Adipocyte (in vitro differentiated cells): ENCODE measurements around the gene WWC1.
A peak's percentile ranks its signal among the peaks of the same experiment; 100 is the strongest.
"Not testable (repeated sequence)": the region's sequence is repeated elsewhere in the genome, so short reads cannot be mapped to it uniquely, and the experiment has no call there.

ENCODE experiments used
- DNase-seq: peaks from one replicate; pipeline ENCODE4 v3.0.0-alpha.2; 2015; ENCODE audit warnings: low read depth
- H3K27me3 ChIP-seq: replicated peaks from 2 replicates; pipeline ENCODE4 v1.7.0; 2013; ENCODE audit warnings: mild to moderate bottlenecking, low read length, moderate library complexity; ENCODE audit not compliant: control insufficient read depth, insufficient read depth
- H3K36me3 ChIP-seq: 2 replicates; pipeline ENCODE4 v1.7.0; 2013; ENCODE audit warnings: low read length, mild to moderate bottlenecking, moderate library complexity; ENCODE audit not compliant: control insufficient read depth, insufficient read depth, severe bottlenecking
- H3K4me1 ChIP-seq: 2 replicates; pipeline ENCODE4 v1.7.0; 2013; ENCODE audit warnings: mild to moderate bottlenecking, low read length, moderate library complexity; ENCODE audit not compliant: control insufficient read depth, insufficient read depth
- H3K4me3 ChIP-seq: 2 replicates; pipeline ENCODE4 v1.7.0; 2013; ENCODE audit warnings: mild to moderate bottlenecking, low read length, moderate library complexity
- H3K9ac ChIP-seq: 2 replicates; pipeline ENCODE4 v1.7.0; 2013; ENCODE audit warnings: mild to moderate bottlenecking, low read length, moderate library complexity
- H3K9me3 ChIP-seq: 2 replicates; pipeline ENCODE4 v1.7.0; 2013; ENCODE audit warnings: mild to moderate bottlenecking, low read length, moderate library complexity; ENCODE audit not compliant: control insufficient read depth

WWC1 gene

GRCh38 chr5:168301593-168302390 is 10.3 kb downstream of the WWC1 start:
- no peak overlapping the region for H3K4me3 ChIP-seq
- DNase-seq = peak; percentile 12
- H3K9me3 ChIP-seq = no peaks in the 10 kb centered on the region
- no peaks in the 10 kb centered on the region for H3K36me3 ChIP-seq
- no peaks in the 10 kb centered on the region for H3K27me3 ChIP-seq
- no peak overlapping the region for H3K9ac ChIP-seq
- no peaks in the 10 kb centered on the region for H3K4me1 ChIP-seq

GRCh38 chr5:168302785-168303184 is 11.3 kb downstream of the WWC1 start:
- Histone ChIP-seq H3K4me3 (no peak overlapping the region), H3K4me1 (no peaks in the 10 kb centered on the region), H3K9me3 (no peaks in the 10 kb centered on the region), H3K9ac (no peak overlapping the region), H3K36me3 (no peaks in the 10 kb centered on the region), H3K27me3 (no peaks in the 10 kb centered on the region)
- no peak for DNase-seq

- no peak overlapping the region for H3K9ac ChIP-seq
- H3K4me3 ChIP-seq = no peak overlapping the region
- no peaks in the 10 kb centered on the region for H3K36me3 ChIP-seq
- no peaks in the 10 kb centered on the region for H3K9me3 ChIP-seq
- no peak for DNase-seq
- no peaks in the 10 kb centered on the region for H3K27me3 ChIP-seq
- no peaks in the 10 kb centered on the region for H3K4me1 ChIP-seq
These were observed 12.1 kb downstream of the WWC1 start for GRCh38 chr5:168303393-168304025.

DNA sequence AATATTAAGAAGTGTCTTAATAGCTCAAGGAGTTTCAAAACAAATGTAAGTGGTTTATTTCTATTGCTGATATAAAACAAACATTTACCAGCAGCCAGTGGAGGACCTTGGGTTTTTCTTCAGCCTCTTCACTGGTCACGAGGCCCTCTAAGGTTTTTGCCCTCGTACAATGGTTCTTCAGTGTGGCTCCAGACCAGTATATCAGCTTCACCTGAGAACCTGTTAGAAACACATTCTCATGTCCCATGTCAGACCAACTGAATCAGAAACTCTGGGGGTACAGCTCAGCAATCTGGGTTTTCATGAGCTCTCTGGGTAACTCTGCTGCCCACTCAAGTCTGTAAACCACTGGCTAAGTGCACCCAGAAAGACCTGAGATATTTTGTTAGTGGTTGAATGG is 12.9 kb downstream of the WWC1 start:
- Histone ChIP-seq H3K36me3 (no peaks in the 10 kb centered on the region), H3K4me1 (no peaks in the 10 kb centered on the region), H3K4me3 (no peak overlapping the region), H3K27me3 (no peaks in the 10 kb centered on the region), H3K9ac (no peak overlapping the region), H3K9me3 (no peaks in the 10 kb centered on the region)
- no peak for DNase-seq

DNA sequence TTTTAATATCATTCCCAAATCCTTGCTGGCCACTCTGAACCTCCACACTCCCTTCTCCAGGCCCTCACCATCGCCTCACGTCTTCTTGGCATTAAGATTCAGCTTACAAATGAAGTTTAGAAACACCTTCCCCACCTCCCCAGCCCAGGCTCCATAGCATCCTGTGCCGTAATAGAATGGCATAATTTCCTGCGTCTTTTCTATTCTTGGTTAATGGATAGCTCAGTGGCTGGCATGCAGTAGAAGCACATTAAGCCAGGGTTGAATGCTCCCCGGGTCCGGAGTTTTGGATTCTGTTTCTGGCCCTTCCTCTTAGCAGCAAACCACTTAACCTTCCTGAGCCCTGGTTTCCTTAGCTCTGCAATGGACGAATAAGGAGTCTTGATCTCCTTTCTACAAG is 13.8 kb downstream of the WWC1 start:
- H3K27me3 ChIP-seq = no peaks in the 10 kb centered on the region
- no peaks in the 10 kb centered on the region for H3K36me3 ChIP-seq
- no peak for DNase-seq
- H3K9ac ChIP-seq = no peak overlapping the region
- H3K4me1 ChIP-seq = no peaks in the 10 kb centered on the region
- no peaks in the 10 kb centered on the region for H3K9me3 ChIP-seq
- no peak overlapping the region for H3K4me3 ChIP-seq

DNA sequence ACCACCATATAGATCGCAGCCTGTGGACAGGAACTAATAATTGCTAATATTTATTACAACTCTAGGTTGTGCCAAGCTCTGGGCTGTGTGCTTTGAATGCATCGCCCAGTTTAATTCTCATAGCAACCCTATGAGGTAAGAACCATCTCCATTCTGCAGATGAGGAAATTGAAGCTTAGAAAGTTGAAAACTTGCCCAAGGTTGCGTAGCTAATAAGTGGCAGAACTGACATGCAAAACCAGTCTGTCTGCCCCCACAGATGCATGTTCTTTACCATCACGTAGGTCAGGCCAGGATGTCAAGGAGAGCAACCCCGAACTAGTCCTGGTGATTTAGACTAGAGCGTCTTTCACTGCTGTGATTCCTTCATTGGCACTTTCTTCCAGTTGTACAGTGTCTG is 15.6 kb downstream of the WWC1 start:
- no peaks in the 10 kb centered on the region for H3K36me3 ChIP-seq
- H3K27me3 ChIP-seq = no peaks in the 10 kb centered on the region
- no peak overlapping the region for H3K9ac ChIP-seq
- DNase-seq = no peak
- no peak overlapping the region for H3K4me3 ChIP-seq
- H3K4me1 ChIP-seq = no peaks in the 10 kb centered on the region
- no peaks in the 10 kb centered on the region for H3K9me3 ChIP-seq

DNA sequence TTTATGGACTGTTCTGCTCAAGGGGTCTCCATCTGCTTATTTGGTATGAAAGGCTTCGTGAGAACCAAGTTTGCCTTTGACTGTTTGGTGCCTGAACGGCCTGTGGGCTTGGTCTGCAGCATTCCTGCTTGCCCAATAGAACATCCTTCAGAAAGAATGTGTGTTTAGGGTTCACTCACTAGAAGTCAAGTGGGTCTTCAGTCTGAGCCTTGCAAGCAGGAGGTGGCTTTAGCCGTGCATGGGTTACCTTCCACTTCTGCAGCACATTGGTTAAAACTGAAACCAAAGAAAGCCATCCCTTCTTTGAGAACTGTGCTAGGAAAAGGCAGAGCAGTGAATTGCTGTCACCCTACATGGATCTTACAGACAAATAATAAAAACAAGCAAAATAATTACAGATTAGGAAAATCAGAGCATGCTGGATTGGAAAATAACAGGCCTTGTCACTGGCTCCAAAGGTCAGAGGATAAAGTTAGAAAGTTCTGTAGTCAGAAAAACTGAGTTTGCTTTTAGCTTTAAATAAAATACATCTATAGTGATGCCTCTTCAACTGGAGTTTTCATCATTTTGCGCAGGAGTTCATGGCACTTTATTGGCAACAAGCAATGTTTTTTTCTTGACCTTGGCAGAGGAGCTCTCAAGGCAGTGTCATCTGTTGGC is 16.6 kb downstream of the WWC1 start:
- H3K36me3 ChIP-seq = no peaks in the 10 kb centered on the region
- no peak for DNase-seq
- H3K4me1 ChIP-seq = no peaks in the 10 kb centered on the region
- H3K9ac ChIP-seq = no peak overlapping the region
- H3K27me3 ChIP-seq = no peaks in the 10 kb centered on the region
- H3K9me3 ChIP-seq = no peaks in the 10 kb centered on the region
- H3K4me3 ChIP-seq = no peak overlapping the region

- H3K9me3 ChIP-seq = no peaks in the 10 kb centered on the region
These were observed 17.6 kb downstream of the WWC1 start for GRCh38 chr5:168308976-168309598.

DNA sequence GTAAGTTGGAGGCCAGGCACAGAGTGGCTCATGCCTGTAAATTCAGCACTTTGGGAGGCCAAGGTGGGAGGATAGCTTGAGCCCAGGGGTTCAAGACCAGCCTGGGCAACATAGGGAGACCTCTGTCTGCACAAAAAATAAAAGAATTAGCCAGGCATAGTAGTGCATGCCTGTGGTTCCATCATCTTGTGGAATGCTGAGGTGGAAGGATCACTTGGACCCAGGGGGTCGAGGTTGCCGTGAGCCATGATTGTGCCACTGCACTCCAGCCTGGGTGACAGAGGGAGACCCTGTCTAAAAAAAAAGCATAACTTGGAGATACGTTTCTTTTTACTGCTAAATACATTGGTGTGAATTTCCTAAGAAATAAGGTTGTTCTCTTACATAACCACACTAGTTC is 19.1 kb downstream of the WWC1 start:
- not testable (repeated sequence) for DNase-seq, H3K27me3 ChIP-seq, H3K36me3 ChIP-seq, H3K9ac ChIP-seq, H3K4me3 ChIP-seq, H3K9me3 ChIP-seq
- H3K4me1 ChIP-seq = peaks cover 10% of the 10 kb centered on the region

More at GRCh38 chr5:168308976-168309598, 17.6 kb downstream of the WWC1 start:
- Histone ChIP-seq H3K4me1 (no peaks in the 10 kb centered on the region), H3K27me3 (no peaks in the 10 kb centered on the region), H3K9ac (no peak overlapping the region), H3K36me3 (no peaks in the 10 kb centered on the region), H3K4me3 (no peak overlapping the region)
- DNase-seq = no peak

DNA sequence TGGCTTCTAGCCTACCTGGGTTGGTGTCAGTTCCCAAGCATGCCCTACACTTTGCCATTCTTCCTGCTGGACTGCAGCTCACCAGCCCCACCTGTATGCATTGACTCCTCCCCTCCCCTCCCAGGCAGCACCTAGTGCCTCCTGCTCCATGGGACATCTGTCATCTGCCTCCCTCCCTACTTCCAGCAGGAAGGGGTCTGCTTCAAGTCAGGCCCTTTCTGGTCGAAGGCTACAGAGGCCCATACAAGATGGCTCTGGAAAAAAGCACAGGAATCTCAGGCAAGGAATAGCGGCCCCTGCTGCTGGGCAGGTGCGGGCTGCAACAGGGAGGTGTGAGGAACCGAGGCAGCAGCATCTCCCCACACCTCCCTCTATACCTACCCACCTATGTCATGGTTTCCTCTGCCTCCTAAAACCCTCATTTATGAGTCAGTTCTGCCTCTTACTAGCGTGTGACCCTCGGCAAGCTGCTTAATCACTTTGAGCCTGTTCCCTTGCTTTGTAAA is 19.7 kb downstream of the WWC1 start:
- DNase-seq = no peak
- no peaks in the 10 kb centered on the region for H3K27me3 ChIP-seq
- H3K4me3 ChIP-seq = no peak overlapping the region
- no peaks in the 10 kb centered on the region for H3K36me3 ChIP-seq
- no peak overlapping the region for H3K9ac ChIP-seq
- H3K9me3 ChIP-seq = no peaks in the 10 kb centered on the region
- peaks cover 14% of the 10 kb centered on the region for H3K4me1 ChIP-seq
